HG02981 (cell line): ENCODE results near the gene FBLN2.
"Not testable (repeated sequence)": the region's sequence is repeated elsewhere in the genome, so short reads cannot be mapped to it uniquely, and the experiment has no call there.

ENCODE experiments used
- ATAC-seq: cut with Tn5 transposase; IDR thresholded peaks from one replicate; pipeline ENCODE4 v1.9.1; 2021; ENCODE audit warnings: mild to moderate bottlenecking, moderate library complexity; ENCODE audit not compliant: unreplicated experiment

Gene FBLN2

DNA sequence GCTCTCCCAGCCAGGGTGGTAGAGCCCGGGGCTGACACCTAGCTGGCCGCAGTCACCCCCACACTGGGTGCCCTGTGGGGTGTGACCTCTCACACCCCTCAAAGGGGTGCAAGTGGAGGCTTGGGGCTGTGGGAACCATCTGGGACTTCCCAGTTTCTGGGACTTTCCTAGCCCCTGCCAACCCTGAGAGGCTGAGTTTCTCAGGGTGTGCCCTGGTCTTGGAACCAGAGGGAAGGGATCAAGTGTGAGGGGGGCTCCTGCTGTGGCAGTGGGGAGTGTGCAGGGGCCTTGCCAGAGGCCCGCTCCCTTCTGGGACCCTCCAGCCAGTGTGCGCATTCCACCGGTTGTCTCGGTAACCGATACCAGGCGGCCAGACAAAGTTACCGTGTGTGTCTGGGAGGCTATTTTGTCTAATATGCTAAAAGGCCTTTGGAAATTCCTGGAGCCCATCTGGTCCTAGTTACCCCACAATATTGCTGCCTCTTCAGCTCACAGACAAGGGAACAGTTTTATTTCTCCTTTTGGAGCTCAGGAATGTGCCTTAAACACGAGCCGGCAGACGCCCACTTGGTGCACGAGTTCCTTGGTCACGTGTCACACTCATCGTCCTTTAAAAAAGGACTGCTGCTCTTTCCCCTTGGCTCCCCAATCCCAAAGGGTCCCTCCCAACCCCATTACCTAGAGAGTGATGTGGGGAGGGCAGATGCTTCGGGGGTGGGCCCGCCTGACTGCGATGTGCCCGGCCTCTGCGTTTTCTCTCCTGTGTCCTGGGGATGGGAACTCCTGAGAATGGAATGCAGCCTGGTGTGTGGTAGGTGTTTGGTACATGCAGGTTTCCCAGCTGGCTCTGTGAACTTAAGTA is 35.6 kb upstream of the FBLN2 start:
- ATAC-seq, result no peak

DNA sequence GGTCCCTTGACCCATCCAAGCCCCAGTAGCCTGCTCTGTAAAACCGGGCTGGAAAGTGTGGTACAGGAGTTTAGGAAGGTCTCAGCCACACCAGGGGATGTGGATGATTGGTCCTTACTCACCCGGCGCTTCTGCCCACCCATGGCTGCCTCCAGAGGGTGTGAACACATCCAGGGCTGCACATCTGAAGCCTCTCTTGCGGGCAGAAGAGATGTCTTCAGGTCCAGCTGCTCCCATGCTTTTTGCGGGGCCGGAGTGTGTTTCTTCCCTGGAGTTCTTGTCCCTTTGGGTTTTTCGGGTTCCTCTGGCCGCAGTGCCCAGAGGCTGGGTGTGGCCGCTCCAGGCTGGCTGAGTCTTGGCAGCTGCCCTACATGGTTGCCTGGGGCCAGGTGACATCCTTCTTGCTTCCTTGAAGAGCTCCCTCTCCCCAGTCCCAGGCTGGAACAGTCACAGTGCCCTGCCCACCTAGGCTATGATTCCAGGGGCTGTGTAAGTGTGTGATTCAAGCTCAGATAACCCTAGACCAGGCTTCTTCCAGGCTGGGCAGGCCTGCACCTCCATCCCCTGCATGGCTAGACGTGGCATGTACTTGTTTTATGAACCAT is 34.9 kb upstream of the FBLN2 start:
- no peak for ATAC-seq

DNA sequence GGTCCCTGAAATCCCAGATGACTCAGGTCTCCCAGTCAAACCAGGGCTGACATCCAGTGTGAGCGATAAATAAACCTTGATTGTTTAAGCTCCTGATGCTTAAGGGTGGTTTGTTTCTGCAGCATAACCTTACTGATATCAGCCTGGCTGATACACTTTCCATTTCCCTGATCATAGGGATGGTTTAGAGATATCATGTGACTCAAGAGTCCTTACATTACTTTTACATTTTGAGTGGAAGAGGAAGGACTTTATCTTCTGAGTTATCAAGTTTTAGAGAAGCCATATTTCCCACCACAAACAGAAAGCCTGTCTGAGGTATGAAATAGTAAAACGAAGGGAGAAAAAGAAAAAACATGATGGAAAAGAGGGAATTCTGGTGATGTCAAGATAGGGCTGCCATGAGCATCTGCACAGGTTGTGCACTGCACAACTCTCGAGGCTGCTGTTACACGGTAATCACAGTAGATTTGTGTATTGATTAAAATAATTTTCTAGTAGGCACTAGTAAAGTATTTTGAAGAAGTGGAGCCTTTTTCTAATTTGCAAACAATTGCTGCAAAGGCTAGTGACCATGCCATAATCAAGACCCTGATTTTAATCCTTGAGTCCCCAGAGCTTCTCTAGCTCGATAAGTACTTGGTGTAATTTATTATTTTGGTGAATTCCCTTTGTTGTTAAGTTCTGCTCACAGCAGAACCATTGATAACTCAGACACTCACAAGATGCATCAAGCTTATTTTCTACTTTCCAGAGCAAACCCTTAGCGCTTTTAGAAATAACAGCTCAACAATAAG is 34.1 kb upstream of the FBLN2 start:
- no peak for ATAC-seq

DNA sequence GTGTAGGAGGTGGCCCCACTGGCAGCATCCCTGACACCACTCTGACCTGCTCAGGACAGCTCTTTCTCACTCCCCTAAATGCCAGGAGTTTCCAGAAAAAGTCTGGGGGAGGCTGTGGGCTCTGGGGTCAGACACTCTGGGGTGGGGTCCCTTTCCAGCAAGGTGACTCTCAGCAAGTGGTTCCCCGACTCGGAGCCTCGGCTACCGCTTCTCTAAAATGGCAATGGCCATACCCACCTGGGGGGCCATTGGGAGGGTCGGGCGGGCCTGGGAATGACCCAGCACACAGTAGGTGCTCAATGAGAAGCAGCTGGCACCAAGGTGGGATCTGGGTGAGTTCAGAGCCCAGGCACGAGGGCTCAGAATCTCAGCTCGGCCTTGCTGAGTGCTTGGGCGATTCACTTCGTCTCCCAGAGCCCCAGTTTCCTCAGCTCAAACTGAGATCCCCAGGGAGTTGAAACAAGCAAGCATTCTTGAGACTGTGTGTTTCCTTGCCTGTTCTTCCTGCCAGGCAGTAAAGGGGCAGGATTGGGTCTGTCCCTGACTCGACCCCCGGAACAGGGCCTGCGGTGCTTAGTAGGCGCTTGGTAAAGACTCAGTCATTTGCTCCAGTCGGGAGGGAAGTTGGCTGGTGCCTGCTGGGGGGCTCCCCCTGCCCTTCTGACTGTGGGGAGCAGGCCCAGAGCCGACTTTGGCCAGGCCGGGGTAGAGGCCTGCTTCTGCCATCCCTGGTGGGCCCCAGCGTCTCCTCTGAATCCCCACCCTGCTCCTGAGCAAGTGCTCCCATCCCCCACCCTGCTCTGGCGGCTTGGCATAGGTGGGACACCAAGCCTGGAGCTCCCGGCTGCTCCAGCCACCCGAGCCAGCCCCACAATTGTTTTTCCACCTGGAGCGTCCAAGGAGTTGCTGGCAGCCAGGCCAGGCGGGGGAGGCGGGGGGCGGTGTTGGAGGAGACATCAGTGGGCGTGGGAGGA is 32.9 kb upstream of the FBLN2 start:
- no peak for ATAC-seq

DNA sequence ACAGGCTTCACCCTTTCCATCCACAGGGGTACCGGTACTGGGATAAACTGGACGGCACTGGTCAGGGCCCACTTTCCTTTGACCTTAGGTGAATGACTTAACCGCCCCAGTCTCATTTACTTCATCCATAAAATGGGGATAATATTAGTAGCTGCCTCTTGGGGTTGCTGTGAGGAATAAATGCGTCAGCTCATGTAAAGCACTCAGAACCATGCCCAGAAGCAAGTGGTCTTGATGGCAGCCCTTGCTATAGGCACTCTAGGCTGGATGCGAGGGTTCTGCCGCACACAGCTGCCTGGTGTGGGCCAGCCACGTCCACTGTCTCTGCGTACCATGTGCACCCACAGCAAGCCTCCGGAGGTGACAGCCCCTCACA is 32.2 kb upstream of the FBLN2 start:
- no peak for ATAC-seq

DNA sequence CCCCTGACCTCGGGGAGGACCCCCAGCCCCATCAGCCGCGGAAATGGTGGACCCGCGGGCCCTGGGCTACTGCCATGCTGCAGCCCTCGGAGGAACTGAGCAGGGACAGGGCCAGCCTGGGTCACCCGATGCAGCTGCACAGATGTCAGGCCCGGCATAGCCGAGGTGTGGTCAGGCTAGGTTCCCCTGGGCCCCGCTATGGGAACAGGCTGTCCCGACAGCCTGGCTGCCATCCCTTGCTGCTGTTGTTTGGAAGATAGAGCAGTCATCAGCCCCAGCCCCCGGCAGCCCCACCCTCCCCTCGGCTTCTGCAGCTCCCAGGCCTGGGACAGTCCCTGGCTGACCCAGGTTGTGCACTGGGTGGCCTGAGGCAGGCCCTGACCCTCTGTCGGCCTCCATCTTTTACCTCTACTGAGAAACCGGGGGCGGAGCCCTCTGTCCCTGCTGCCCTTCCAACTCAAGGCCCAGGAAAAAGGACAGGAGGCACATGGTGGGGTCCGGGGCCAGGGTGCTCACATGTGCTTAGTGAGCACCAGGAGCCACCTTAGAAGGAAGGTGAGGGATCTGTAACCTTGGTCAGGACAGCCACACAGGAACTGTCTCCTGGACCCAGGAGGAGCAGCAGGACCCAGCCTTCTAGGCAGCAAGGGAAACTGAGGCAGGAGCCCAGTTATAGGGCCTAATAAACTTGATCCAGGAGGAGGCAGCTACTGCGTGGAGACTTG is 31.5 kb upstream of the FBLN2 start:
- ATAC-seq, result no peak

DNA sequence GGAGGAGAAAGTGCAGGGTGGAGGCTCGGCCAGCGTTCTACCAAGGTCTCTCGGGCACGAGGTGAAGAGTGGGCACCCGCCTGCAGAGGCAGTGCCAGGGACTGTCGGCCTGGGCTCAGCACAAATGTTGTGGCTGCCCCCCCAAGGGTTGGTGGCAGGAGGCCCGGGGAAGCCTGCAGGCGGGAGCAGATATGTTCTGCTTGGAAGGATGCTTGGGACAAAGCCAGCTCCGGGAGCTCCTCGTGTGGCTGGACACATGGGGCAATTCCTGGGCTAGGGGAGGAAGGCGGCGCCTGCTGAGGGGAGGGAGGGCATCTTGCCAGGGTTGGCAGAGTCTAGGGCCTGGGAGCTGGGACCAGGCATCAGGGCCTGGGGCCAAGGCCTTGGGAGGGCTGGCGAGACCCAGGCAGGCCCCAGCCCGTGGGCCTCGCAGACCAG is 30.4 kb upstream of the FBLN2 start:
- no peak for ATAC-seq

DNA sequence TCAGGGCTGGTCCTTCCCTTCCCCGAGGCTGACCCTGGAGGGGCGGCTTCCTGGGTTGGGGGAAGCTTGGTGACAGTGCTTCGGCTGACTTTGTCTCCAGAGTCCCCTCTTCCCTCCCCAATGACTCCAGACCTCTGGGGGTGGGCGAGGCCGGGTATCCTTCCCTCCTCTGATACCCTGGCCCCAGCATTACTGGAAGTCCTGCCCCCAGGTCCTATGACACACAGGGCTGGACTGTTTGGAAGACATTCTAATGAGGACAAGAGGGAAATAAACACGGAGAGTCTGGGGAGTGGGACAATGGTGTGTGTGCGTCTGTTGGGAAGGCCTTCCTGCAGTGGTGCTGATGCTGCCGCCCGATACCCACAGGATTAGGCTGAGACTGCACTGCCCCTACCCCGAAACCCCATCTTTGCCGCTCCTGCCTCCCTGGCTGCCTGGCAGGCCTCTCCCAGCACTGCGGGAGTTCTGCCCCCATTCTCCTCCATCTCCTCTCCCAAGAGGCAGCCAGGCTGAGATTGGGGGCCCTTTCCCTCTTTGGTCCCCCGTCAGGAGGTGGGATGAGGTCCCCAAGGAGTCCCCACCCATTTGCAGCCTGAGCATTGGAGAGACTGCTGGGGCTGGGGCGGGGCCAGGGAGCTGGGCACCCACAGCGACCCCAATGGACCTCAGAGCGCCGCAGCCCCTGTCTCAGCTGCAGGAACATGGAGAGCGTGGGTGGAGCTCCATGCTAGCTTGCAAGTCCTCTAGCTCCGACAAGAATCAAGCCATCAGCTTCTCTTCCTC is 29.7 kb upstream of the FBLN2 start:
- no peak for ATAC-seq

DNA sequence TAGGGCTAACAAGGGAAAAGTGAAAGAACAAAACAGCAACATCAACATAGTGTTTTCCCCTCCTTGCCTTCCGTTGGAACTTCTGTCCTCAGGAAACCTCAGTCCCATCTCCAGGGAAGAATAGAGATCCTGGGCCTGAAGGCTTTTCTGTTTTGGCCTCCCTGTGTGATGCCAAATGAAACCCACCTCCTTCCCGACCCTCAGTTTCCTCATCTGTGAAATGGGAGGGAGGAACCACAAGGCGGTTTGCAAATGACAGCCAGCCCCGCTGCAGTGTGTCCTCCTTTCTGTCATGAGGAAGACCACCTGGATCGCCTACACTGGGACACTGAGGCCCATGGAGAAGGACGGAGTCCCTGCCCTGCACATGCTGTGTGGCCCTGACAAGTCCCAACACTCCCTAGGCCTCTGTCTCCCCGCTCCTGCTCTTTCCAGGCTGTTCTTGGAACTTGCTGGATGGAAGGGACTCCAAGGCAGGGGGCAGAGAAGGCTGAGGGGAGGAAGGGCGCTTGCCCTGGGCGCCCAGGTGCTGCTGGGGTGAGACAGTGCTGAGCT is 28.5 kb upstream of the FBLN2 start:
- no peak for ATAC-seq

DNA sequence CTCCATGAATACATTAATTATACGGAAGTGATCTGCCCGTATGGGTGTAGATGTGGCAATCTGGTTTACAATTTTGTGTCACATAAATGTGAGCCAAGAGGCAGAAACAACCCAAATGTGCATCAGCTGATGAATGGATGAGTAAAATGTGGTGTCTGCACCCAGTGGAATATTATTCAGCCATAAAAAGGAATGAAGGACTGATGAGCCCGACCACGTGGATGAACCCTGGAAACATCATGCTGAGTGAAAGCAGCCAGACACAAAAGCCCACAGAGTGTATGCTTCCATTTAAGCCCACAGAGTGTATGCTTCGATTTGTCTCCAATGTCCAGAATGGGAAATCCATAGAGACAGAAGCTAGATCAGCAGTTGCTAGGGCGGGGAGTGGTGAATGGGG is 27.6 kb upstream of the FBLN2 start:
- ATAC-seq, result no peak

DNA sequence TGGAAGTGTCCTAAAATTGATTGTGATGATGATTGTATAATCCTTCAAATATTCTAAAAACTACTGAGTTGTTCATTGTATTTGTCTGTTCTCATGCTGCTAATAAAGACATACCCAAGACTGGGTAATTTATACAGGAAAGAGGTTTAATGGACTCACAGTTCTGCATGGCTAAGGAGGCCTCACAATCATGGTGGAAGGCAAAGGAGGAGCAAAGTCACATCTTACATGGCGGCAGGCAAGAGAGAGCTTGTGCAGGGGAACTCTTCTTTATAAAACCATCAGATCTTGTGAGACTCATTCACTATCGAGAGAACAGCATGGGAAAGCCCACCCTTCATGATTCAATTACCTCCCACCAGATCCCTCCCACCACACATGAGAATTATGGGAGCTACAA is 27.2 kb upstream of the FBLN2 start:
- ATAC-seq, result not testable (repeated sequence)

DNA sequence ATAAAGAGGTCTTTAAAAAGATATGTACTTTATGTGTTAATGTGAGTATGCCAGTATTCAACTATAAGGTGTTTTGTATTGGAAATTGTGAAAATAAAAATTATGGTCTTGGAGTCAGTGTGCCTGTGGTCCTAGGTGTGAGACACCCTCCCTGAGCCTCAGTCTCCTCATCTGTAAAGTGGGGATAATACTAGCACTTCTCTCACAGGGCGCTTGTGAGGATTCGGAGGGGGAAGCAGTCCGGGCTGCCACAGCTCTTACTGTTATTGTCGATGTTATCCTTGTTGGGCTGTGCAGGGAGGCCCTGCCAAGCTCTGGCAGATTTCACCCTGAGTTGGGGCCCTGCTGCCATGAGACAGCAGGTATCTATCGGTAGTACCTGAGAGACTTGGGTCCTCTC is 26.7 kb upstream of the FBLN2 start:
- no peak for ATAC-seq

DNA sequence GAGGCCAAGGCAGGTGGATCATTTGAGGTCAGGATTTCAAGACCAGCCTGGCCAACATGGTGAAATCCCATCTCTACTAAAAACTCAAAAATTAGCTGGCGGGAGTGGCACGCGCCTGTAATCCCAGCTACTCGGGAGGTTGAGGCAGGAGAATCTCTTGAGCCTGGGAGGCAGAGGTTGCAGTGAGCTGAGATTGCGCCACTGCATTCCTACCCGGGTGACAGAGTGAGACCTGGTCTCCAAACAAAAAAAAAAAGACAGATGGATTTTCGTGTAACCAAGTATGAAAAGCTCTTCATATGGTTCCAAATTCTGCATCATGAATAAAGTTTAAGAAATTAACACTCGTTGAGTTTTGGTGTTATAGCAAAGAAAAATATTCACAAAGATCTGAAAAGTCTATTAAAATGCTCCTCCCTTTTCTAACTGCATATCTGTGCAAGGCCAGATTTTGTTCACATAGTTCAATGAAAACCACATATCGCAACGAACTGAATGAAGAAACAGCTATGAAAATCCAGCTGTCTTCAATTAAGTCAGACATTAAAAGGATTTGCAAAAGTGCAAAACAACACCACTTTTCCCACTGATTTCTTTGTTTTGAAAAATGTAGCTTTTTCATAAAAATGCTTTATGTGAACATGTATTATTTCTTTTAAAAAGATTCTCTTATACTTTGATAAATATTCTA is 23.8 kb upstream of the FBLN2 start:
- no peak for ATAC-seq

DNA sequence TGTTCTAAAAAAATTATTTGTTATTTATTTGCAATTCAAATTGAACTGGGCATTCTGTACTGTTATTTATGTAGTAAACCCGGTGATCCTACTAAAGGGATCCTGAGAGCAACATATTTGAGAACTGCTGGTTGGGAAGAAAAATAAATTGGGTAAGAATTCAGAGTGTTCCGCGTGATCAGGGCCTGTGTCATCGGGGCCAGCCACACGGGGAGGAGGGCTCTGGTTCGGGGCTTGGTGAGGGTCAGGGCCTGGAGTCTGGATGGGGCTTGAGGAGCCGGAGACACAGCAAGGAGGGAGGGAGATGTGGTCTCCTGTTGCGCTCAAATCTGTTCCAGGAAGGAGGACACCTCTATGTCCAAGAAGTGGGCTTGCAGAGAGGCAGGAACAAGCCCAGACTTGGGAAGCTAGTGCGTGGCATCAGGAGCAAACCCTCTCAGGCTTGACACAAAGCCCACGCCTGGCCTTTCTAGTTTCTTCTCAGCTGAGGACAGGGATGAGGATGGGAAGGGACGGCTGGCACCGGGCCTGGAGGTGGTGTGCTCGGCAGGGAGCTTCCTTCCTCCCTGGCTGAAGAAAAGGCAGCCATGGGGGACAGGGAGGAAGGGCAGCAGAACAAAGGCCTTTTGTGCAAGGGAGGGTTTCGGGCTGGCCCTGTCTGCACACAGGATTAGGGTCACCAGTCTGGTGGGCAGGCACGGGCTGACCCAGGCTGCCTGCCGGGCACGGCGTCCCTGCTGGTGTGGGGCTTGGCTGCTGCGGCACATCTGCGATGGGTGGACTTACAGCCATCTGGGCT is 22.9 kb upstream of the FBLN2 start:
- ATAC-seq, result no peak

DNA sequence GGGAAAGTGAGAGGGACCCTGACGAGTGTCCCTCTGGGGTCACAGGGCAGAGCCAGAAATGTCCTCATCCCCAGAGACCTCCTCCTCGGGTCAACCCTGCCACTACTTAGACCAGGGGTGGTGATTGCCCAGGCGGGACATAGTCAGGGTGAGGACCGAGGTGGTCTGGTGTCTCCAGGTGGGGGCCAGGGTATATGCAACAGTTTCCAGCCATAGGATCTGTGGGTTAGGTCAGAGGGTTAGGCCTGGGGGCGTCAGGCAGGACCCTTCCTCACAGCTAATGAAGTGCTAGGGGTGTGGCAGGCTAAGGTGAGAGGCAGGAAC is 22.3 kb upstream of the FBLN2 start:
- no peak for ATAC-seq

DNA sequence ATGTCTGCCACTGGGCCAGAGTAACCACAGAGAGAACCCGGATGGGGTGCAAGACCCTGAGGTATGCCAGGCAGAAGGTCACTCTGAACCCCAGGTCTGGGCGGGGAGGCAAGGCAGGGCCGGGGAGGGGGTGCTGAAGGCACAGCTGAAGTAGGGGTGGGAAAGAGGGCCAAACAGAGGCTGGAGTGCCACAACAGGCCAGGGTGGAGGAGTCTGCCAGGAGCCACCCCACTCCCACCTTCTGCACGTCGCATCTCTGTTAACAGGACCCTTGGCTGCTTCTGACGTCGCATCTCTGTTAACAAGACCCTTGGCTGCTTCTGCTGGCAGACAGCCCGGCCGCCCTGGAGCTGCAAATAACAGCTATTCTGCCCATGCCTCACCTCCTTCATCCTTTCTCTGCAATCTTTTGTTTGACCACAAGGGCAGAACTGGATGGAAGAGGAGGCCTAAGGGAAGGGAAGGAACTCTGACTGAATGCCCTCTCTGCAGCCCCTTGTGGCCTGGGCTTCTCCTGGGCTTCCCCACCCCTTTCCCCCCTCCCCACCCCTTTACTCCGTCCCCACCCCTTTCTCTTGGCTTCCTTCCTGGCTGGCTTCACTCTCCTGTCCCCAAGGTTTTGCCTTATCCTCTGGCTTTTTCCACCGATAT is 20.6 kb upstream of the FBLN2 start:
- no peak for ATAC-seq
